HG02943 (cell line): ENCODE results near the gene CBL.
A peak's percentile ranks its signal among the peaks of the same experiment; 100 is the strongest.
"Not testable (repeated sequence)": the region's sequence is repeated elsewhere in the genome, so short reads cannot be mapped to it uniquely, and the experiment has no call there.

ENCODE experiments used
- ATAC-seq: cut with Tn5 transposase; IDR thresholded peaks from one replicate; pipeline ENCODE4 v1.9.1; 2021; ENCODE audit warnings: mild to moderate bottlenecking, low read depth, moderate library complexity; ENCODE audit not compliant: unreplicated experiment

CBL gene

GRCh38 chr11:119205574-119206510 lies at the start of gene CBL:
TSS of gene CBL (plus strand) at chr11:119206339. CDS start at chr11:119206418, 79 bp downstream.
- ATAC-seq, result peak; percentile 79

- no peak for ATAC-seq
Observed at GRCh38 chr11:119156496-119156895, 49.6 kb upstream of the CBL start.

- ATAC-seq, result no peak
Observed at GRCh38 chr11:119157063-119157462, 49.1 kb upstream of the CBL start.

GRCh38 chr11:119158467-119158866 lies 47.7 kb upstream of the CBL start:
- no peak for ATAC-seq

GRCh38 chr11:119160151-119160550 lies 46.0 kb upstream of the CBL start:
- ATAC-seq, result no peak

GRCh38 chr11:119161871-119162270 lies 44.3 kb upstream of the CBL start:
- ATAC-seq, result no peak

- ATAC-seq, result no peak
Observed at GRCh38 chr11:119166368-119167076, 39.6 kb upstream of the CBL start.

- ATAC-seq, result not testable (repeated sequence)
Observed at GRCh38 chr11:119167077-119167458, 39.1 kb upstream of the CBL start.

GRCh38 chr11:119167933-119168332 lies 38.2 kb upstream of the CBL start:
- no peak for ATAC-seq

GRCh38 chr11:119168471-119169281 lies 37.5 kb upstream of the CBL start, which contains the start of gene NLRX1:
TSS of gene NLRX1 (plus strand) at chr11:119168725. CDS start at chr11:119171404, 2,679 bp downstream.
- peak; percentile 78 for ATAC-seq

GRCh38 chr11:119169282-119169719 lies 36.8 kb upstream of the CBL start:
- ATAC-seq, result peak; percentile 16

- no peak for ATAC-seq
Observed at GRCh38 chr11:119172513-119172912, 33.6 kb upstream of the CBL start.

GRCh38 chr11:119173453-119173852 lies 32.7 kb upstream of the CBL start:
- ATAC-seq, result no peak

GRCh38 chr11:119175493-119176077 lies 30.6 kb upstream of the CBL start:
- ATAC-seq, result no peak

GRCh38 chr11:119178166-119178680 lies 27.9 kb upstream of the CBL start:
- no peak for ATAC-seq

GRCh38 chr11:119179342-119179741 lies 26.8 kb upstream of the CBL start:
- ATAC-seq, result no peak

GRCh38 chr11:119179983-119180382 lies 26.2 kb upstream of the CBL start:
- no peak for ATAC-seq

- no peak for ATAC-seq
Observed at GRCh38 chr11:119180729-119181676, 25.1 kb upstream of the CBL start.
